H1 (cell line): Measurements from ENCODE around the gene MOB3B. TPM values are rescaled to one million over a fixed set of nuclear protein-coding genes. Genes with fewer than 3 reads are reported as not detected.
A peak's percentile ranks its signal among the peaks of the same experiment; 100 is the strongest.

Source experiments
- CTCF ChIA-PET: fragments of 300-600 bp; sonication (Branson Sonifier 250); formaldehyde crosslinking; loops from one replicate; lab custom pipeline; 2021; ENCODE audit not compliant: partially characterized antibody; lab: Charles Lee
- POLR2A ChIA-PET: fragments of 300-600 bp; sonication (Branson Sonifier 250); formaldehyde crosslinking; loops from one replicate; lab custom pipeline; 2021; ENCODE audit warnings: inconsistent platforms; ENCODE audit not compliant: partially characterized antibody; lab: Charles Lee
- DNase-seq, 2 experiments: peaks; one replicate each; pipeline versions ENCODE4 v3.0.0 to v3.0.0-alpha.2; 2010 to 2022; ENCODE audit warnings: low spot score in 2 of 2, low read depth in 1 of 2, mixed read lengths in 1 of 2
- FAIRE-seq: peaks from 2 replicates; lab custom pipeline; 2011; peaks lifted over from hg19 to GRCh38; lab: Jason Lieb, UNC
- H2AFZ ChIP-seq: 2 replicates; pipeline ENCODE4 v1.8.1; 2012; ENCODE audit warnings: low read length, inconsistent platforms
- H2AK5ac ChIP-seq: 2 replicates; pipeline ENCODE4 v1.6.1; 2013; ENCODE audit warnings: low read depth, low read length
- H2BK120ac ChIP-seq: replicated peaks from 2 replicates; pipeline ENCODE3; 2013; ENCODE audit warnings: low read depth, low read length, inconsistent platforms
- H2BK12ac ChIP-seq: 2 replicates; pipeline ENCODE4 v1.6.1; 2013; ENCODE audit warnings: low read depth, low read length
- H2BK15ac ChIP-seq: 2 replicates; pipeline ENCODE4 v1.6.1; 2013; ENCODE audit warnings: low read length
- H2BK20ac ChIP-seq: 2 replicates; pipeline ENCODE4 v1.6.1; 2013; ENCODE audit warnings: low read length
- H2BK5ac ChIP-seq: 2 replicates; pipeline ENCODE4 v1.6.1; 2013; ENCODE audit warnings: low read depth, low read length
- H3K14ac ChIP-seq: 2 replicates; pipeline ENCODE4 v1.6.1; 2013; ENCODE audit warnings: inconsistent platforms; ENCODE audit not compliant: insufficient read length
- H3K18ac ChIP-seq: 2 replicates; pipeline ENCODE4 v1.6.1; 2013; ENCODE audit warnings: low read length; ENCODE audit errors: extremely low read depth
- H3K23ac ChIP-seq: 2 replicates; pipeline ENCODE4 v1.6.1; 2013; ENCODE audit warnings: inconsistent platforms; ENCODE audit not compliant: insufficient read length
- H3K23me2 ChIP-seq: 2 replicates; pipeline ENCODE4 v1.6.1; 2013; ENCODE audit warnings: low read depth, low read length
- H3K27ac ChIP-seq: 2 replicates; pipeline ENCODE4 v1.6.1; 2011; ENCODE audit warnings: low read depth, low read length, inconsistent platforms
- H3K27me3 ChIP-seq, 4 experiments: replicated peaks in 1 of 4; 1 replicate in 1 of 4; 2 replicates in 3 of 4; pipeline versions ENCODE4 v1.6.1 to v1.8.1; 2011 to 2013; ENCODE audit warnings: low read length in 3 of 4, mild to moderate bottlenecking in 3 of 4, inconsistent platforms in 2 of 4, mixed read lengths in 2 of 4, moderate library complexity in 1 of 4; ENCODE audit not compliant: control insufficient read depth in 3 of 4, insufficient read depth in 3 of 4; ENCODE audit errors: extremely low read depth in 1 of 4
- H3K36me3 ChIP-seq, 4 experiments: 2 replicates each; pipeline versions ENCODE4 v1.6.1 to v1.8.1; 2011 to 2013; ENCODE audit warnings: mild to moderate bottlenecking in 4 of 4, low read length in 3 of 4, moderate library complexity in 2 of 4, control low read depth in 1 of 4, inconsistent platforms in 1 of 4; ENCODE audit not compliant: insufficient read depth in 4 of 4, control insufficient read depth in 2 of 4
- H3K4ac ChIP-seq: replicated peaks from 2 replicates; pipeline ENCODE3; 2013; ENCODE audit warnings: low read length, low read depth, mixed read lengths, inconsistent platforms; ENCODE audit not compliant: insufficient read length
- H3K4me1 ChIP-seq, 4 experiments: replicated peaks in 1 of 4; 1 replicate in 1 of 4; 2 replicates in 3 of 4; pipeline versions ENCODE4 v1.6.1 to v1.8.1; 2011 to 2013; ENCODE audit warnings: low read length in 3 of 4, inconsistent platforms in 2 of 4, mixed read lengths in 1 of 4; ENCODE audit not compliant: insufficient read depth in 4 of 4, control insufficient read depth in 3 of 4
- H3K4me2 ChIP-seq, 2 experiments: 2 replicates each; pipeline versions ENCODE4 v1.6.1 to v1.8.1; 2011 to 2013; ENCODE audit warnings: low read depth in 2 of 2, low read length in 2 of 2, control low read depth in 1 of 2, inconsistent platforms in 1 of 2, mild to moderate bottlenecking in 1 of 2; ENCODE audit not compliant: insufficient read depth in 1 of 2
- H3K4me3 ChIP-seq, 4 experiments: fragments of 200-600, 300-600 bp in 1 of 4; sonication (generic), shearing (Covaris generic), sonication (Bioruptor Twin) in 1 of 4; 2 replicates each; pipeline versions ENCODE4 v1.5.1 to v1.8.1; 2011 to 2016; ENCODE audit warnings: low read length in 4 of 4, low read depth in 3 of 4, control low read depth in 2 of 4, inconsistent platforms in 2 of 4, mild to moderate bottlenecking in 2 of 4, mixed read lengths in 1 of 4, moderate library complexity in 1 of 4; ENCODE audit not compliant: insufficient read depth in 2 of 4; ENCODE audit errors: extremely low read depth in 1 of 4
- H3K56ac ChIP-seq: replicated peaks from 2 replicates; pipeline ENCODE3; 2013; ENCODE audit warnings: low read depth, mild to moderate bottlenecking, mixed read lengths, low read length, inconsistent platforms; ENCODE audit not compliant: insufficient read length
- H3K79me1 ChIP-seq: 2 replicates; pipeline ENCODE4 v1.6.1; 2013; ENCODE audit warnings: low read depth, low read length, control low read depth
- H3K79me2 ChIP-seq, 2 experiments: 2 replicates each; pipeline versions ENCODE4 v1.6.1 to v1.8.1; 2012 to 2013; ENCODE audit warnings: low read length in 2 of 2, mild to moderate bottlenecking in 2 of 2, inconsistent platforms in 1 of 2; ENCODE audit not compliant: insufficient read depth in 2 of 2, control insufficient read depth in 1 of 2
- H3K9ac ChIP-seq, 4 experiments: replicated peaks in 1 of 4; 1 replicate in 1 of 4; 2 replicates in 3 of 4; pipeline versions ENCODE4 v1.6.1 to v1.8.1; 2011 to 2013; ENCODE audit warnings: low read depth in 3 of 4, low read length in 3 of 4, control low read depth in 2 of 4, mild to moderate bottlenecking in 2 of 4, moderate library complexity in 2 of 4, inconsistent platforms in 1 of 4; ENCODE audit errors: extremely low read depth in 1 of 4
- H3K9me3 ChIP-seq, 2 experiments: 2 replicates each; pipeline versions ENCODE4 v1.6.1 to v1.8.1; 2012 to 2013; ENCODE audit warnings: mild to moderate bottlenecking in 2 of 2, moderate library complexity in 2 of 2, control low read depth in 1 of 2, inconsistent platforms in 1 of 2, low read depth in 1 of 2, low read length in 1 of 2, mixed read lengths in 1 of 2; ENCODE audit not compliant: insufficient read depth in 2 of 2
- H4K20me1 ChIP-seq, 2 experiments: replicated peaks in 1 of 2; 2 replicates each; pipeline versions ENCODE3 to v1.8.1; 2011 to 2013; ENCODE audit warnings: inconsistent platforms in 2 of 2, low read length in 2 of 2, mild to moderate bottlenecking in 1 of 2; ENCODE audit not compliant: insufficient read depth in 2 of 2, control insufficient read depth in 1 of 2
- H4K5ac ChIP-seq: 2 replicates; pipeline ENCODE4 v1.6.1; 2013; ENCODE audit warnings: low read length, low read depth, mixed read lengths, inconsistent platforms; ENCODE audit not compliant: insufficient read length
- H4K8ac ChIP-seq: 2 replicates; pipeline ENCODE4 v1.8.0; 2013; ENCODE audit warnings: mild to moderate bottlenecking, moderate library complexity, low read length, inconsistent platforms; ENCODE audit not compliant: insufficient read depth; ENCODE audit errors: extremely low read depth
- H4K91ac ChIP-seq: replicated peaks from 2 replicates; pipeline ENCODE3; 2013; ENCODE audit warnings: low read length, mixed read lengths, inconsistent platforms; ENCODE audit not compliant: insufficient read length
- CREB1 ChIP-seq: IDR thresholded peaks from 2 replicates; pipeline ENCODE4 v1.6.1; 2012; ENCODE audit warnings: inconsistent platforms
- GTF2F1 ChIP-seq: IDR thresholded peaks from 2 replicates; pipeline ENCODE4 v1.6.1; 2012; ENCODE audit warnings: low read depth, low read length, improper control_type of control experiment, borderline replicate concordance
- KDM5A ChIP-seq: fragments of 200-600 bp; IDR thresholded peaks from 2 replicates; pipeline ENCODE4 v1.7.1; 2012; ENCODE audit warnings: mild to moderate bottlenecking, low read length, inconsistent platforms, mixed read lengths
- RAD21 ChIP-seq, 2 experiments: IDR thresholded peaks in 1 of 2; conservative IDR thresholded peaks in 1 of 2; 2 replicates each; pipeline ENCODE4 v1.6.1; 2011; ENCODE audit warnings: low read depth in 2 of 2, low read length in 2 of 2, improper control_type of control experiment in 1 of 2, inconsistent platforms in 1 of 2, mild to moderate bottlenecking in 1 of 2, moderate library complexity in 1 of 2
- RFX5 ChIP-seq: IDR thresholded peaks from 2 replicates; pipeline ENCODE4 v1.6.1; 2011; ENCODE audit warnings: low read depth, low read length, improper control_type of control experiment, borderline replicate concordance
- YY1 ChIP-seq: IDR thresholded peaks from 2 replicates; pipeline ENCODE4 v1.6.1; 2011; ENCODE audit warnings: low read depth, mild to moderate bottlenecking, low read length
- WGBS, 2 experiments: shearing (Covaris generic) in 1 of 2; methylation state at CpG; one replicate each; pipeline versions ENCODE4 v1.1.6 to v1.1.7; 2013 to 2015; ENCODE audit warnings: low lambda C conversion rate in 2 of 2, mixed read lengths in 2 of 2, inconsistent platforms in 1 of 2, low coverage in 1 of 2, missing lambda C conversion rate in 1 of 2; ENCODE audit not compliant: insufficient replicate concordance in 2 of 2, insufficient coverage in 1 of 2, insufficient read length in 1 of 2; ENCODE audit errors: extremely low coverage in 1 of 2, missing lambda C conversion rate in 1 of 2; 5-methylcytosine and 5-hydroxymethylcytosine counted together
- polyA plus RNA-seq, 7 experiments: library from polyadenylated mRNA; depleted of rRNA in 3 of 7; stranded (reverse) in 5 of 7; unstranded in 2 of 7; fragments of >200 nt in 5 of 7; fragments of 200-250 nt in 2 of 7; gene quantifications; 1 replicate in 5 of 7; 2 replicates in 1 of 7; 4 replicates in 1 of 7; pipeline versions ENCODE4 v1.2.1 to v1.2.3, GENCODE V29; 2011 to 2013; ENCODE audit warnings: missing spikeins in 2 of 7, mixed read lengths in 2 of 7
- total RNA-seq: library from RNA; stranded (reverse); fragmentation: NEBNext Ultra II Directional; extraction: Animal tissue kit (Norgen Biotek cat#: 25700); gene quantifications from 2 replicates; pipeline ENCODE4 v1.2.1, GENCODE V29; 2021
- TF ChIP-seq, protein P1 (sequence below), 3 experiments: IDR thresholded peaks; 1 replicate in 2 of 3; 2 replicates in 1 of 3; pipeline versions ENCODE4 v1.5.1 to v1.6.1; 2011; ENCODE audit warnings: low read length in 3 of 3, mild to moderate bottlenecking in 3 of 3, inconsistent platforms in 2 of 3, low read depth in 1 of 3, moderate library complexity in 1 of 3; ENCODE audit not compliant: insufficient read depth in 1 of 3; ENCODE audit errors: control extremely low read depth in 1 of 3

MOB3B gene
- total and polyA plus RNA-seq, 2 of the 8 experiments (the other 6 are each of a cell fraction or from before 2014, with no cell fraction given): 12.7 to 16.1 TPM

GRCh38 chr9:27447031-27447683 is 82.5 kb downstream of the MOB3B start:
- no peaks in the 10 kb centered on the region for H3K9me3 ChIP-seq
- no peak overlapping the region for H2BK15ac ChIP-seq
- H2AK5ac ChIP-seq: no peak overlapping the region
- H3K18ac ChIP-seq: no peak overlapping the region
- no peak overlapping the region for H4K8ac ChIP-seq
- H3K27me3 ChIP-seq: no peaks in the 10 kb centered on the region
- WGBS, 2 experiments: 79% methylated on average over 5 of the region's 5 CpGs; no CpG with 5 or more reads in 1 of the 2 experiments
- peaks cover 0 to 2% (median under 1%) of the 10 kb centered on the region in 4 experiments; a peak in 2 of 7 replicates for H3K4me1 ChIP-seq
- no peak overlapping the region for H2AFZ ChIP-seq
- H3K27ac ChIP-seq: no peak overlapping the region
- H3K23me2 ChIP-seq: no peaks in the 10 kb centered on the region; the same call in 1 of the 2 replicates
- H4K20me1 ChIP-seq: no peaks in the 10 kb centered on the region
- no peak overlapping the region for H3K4me3 ChIP-seq
- no peak overlapping the region for H2BK120ac ChIP-seq
- no peak overlapping the region for H3K56ac ChIP-seq
- no peak overlapping the region for H3K9ac ChIP-seq
- no peak overlapping the region for H2BK12ac ChIP-seq
- no peak overlapping the region for H3K23ac ChIP-seq
- ChIA-PET CTCF (interaction anchor here (0.7 to 1.3 kb wide), 6 partner anchors 9 to 106 kb away, joined by 3 to 4 read pairs (median 3); no protein-coding TSS in a partner anchor), POLR2A (interaction anchor here (0.6 to 0.9 kb wide), 2 partner anchors 8 to 13 kb away, joined by 3 read pairs; no protein-coding TSS in a partner anchor)
- no peak overlapping the region for H3K4me2 ChIP-seq
- FAIRE-seq (no peak), DNase-seq (no peak)
- no peak overlapping the region for H3K14ac ChIP-seq
- no peaks in the 10 kb centered on the region for H3K36me3 ChIP-seq
- H3K79me1 ChIP-seq: no peaks in the 10 kb centered on the region; the same call in 1 of the 2 replicates
- no peak overlapping the region for H2BK20ac ChIP-seq
- H4K91ac ChIP-seq: no peak overlapping the region
- H2BK5ac ChIP-seq: no peak overlapping the region
- no peak overlapping the region for H4K5ac ChIP-seq
- no peak overlapping the region for H3K4ac ChIP-seq
- 0 out of 4 replicates have a peak, but pooled peaks cover 0 to 7% of the 10 kb centered on the region in 2 experiments for H3K79me2 ChIP-seq
- TF ChIP-seq YY1 (no peak), CREB1 (no peak), RAD21 (IDR thresholded peaks at IDR 0.05 in 1 of 2, conservative IDR thresholded peaks at IDR 0.05 in 1 of 2; ENCODE audit: low read depth in 2 of 2, low read length in 2 of 2) (peak in 1 of 2 experiments; percentile 40; a peak in 2 of 4 replicates), KDM5A (no peak), GTF2F1 (no peak), RFX5 (no peak)
- TF ChIP-seq, protein P1, sequence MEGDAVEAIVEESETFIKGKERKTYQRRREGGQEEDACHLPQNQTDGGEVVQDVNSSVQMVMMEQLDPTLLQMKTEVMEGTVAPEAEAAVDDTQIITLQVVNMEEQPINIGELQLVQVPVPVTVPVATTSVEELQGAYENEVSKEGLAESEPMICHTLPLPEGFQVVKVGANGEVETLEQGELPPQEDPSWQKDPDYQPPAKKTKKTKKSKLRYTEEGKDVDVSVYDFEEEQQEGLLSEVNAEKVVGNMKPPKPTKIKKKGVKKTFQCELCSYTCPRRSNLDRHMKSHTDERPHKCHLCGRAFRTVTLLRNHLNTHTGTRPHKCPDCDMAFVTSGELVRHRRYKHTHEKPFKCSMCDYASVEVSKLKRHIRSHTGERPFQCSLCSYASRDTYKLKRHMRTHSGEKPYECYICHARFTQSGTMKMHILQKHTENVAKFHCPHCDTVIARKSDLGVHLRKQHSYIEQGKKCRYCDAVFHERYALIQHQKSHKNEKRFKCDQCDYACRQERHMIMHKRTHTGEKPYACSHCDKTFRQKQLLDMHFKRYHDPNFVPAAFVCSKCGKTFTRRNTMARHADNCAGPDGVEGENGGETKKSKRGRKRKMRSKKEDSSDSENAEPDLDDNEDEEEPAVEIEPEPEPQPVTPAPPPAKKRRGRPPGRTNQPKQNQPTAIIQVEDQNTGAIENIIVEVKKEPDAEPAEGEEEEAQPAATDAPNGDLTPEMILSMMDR (IDR thresholded peaks at IDR 0.05; ENCODE audit: control extremely low read depth in 1 of 3, insufficient read depth in 1 of 3, low read depth in 1 of 3, low read length in 3 of 3): peak in 2 of 3 experiments; percentile 8 to 16; a peak in 2 of 4 replicates
